Calu3 (cell line): Measurements from ENCODE around the gene SLC9A5. TPM values are rescaled to one million over a fixed set of nuclear protein-coding genes. Genes with fewer than 3 reads are reported as not detected.

ENCODE experiments used
- BruUV-seq: library from RNA; stranded (reverse); fragments of 400-500 nt; replicated peaks from 2 replicates; lab custom pipeline; 2021; lab: Mats Ljungman, UMichigan
- CTCF ChIA-PET: fragments of 300-600 bp; sonication (Branson Sonifier 250); formaldehyde crosslinking; loops from one replicate; lab custom pipeline; 2022; ENCODE audit warnings: antibody characterized with exemption; lab: Charles Lee
- DNase-seq: peaks from one replicate; pipeline ENCODE4 v3.0.0; 2022
- H3K27ac Mint-ChIP-seq: one replicate; pipeline ENCODE4 v1.8.0; 2022; ENCODE audit warnings: mixed read lengths; ENCODE audit not compliant: unreplicated experiment
- H3K27me3 Mint-ChIP-seq: one replicate; pipeline ENCODE4 v1.8.0; 2022; ENCODE audit warnings: mixed read lengths; ENCODE audit not compliant: unreplicated experiment
- H3K36me3 Mint-ChIP-seq: one replicate; pipeline ENCODE4 v1.8.0; 2022; ENCODE audit warnings: mild to moderate bottlenecking, moderate library complexity, mixed read lengths; ENCODE audit not compliant: insufficient read depth, unreplicated experiment
- H3K4me1 Mint-ChIP-seq: one replicate; pipeline ENCODE4 v1.8.0; 2022; ENCODE audit warnings: mild to moderate bottlenecking, low read depth, mixed read lengths; ENCODE audit not compliant: unreplicated experiment
- H3K4me3 Mint-ChIP-seq: one replicate; pipeline ENCODE4 v1.8.0; 2022; ENCODE audit warnings: mild to moderate bottlenecking, low read depth, moderate library complexity, mixed read lengths; ENCODE audit not compliant: unreplicated experiment
- H3K9me3 Mint-ChIP-seq: one replicate; pipeline ENCODE4 v1.8.0; 2022; ENCODE audit warnings: low read depth, mixed read lengths; ENCODE audit not compliant: unreplicated experiment
- intact Hi-C: fragments of 100-400 bp; cut with micrococcal nuclease; formaldehyde crosslinking; loops from one replicate; pipeline ENCODE4 v1.10.0; 2022; ENCODE audit not compliant: unreplicated experiment
- total RNA-seq: library from RNA; stranded (reverse); gene quantifications from 2 replicates; pipeline ENCODE4 v1.2.3, GENCODE V29; 2022
- TF ChIP-seq, protein P1 (sequence below): fragments of 200-600 bp; IDR thresholded peaks from one replicate; pipeline ENCODE4 v1.8.0; 2022; ENCODE audit warnings: antibody characterized with exemption; ENCODE audit not compliant: unreplicated experiment

SLC9A5 gene
- total RNA-seq, 1 experiment from 2014 or later = 2.4 TPM

DNA sequence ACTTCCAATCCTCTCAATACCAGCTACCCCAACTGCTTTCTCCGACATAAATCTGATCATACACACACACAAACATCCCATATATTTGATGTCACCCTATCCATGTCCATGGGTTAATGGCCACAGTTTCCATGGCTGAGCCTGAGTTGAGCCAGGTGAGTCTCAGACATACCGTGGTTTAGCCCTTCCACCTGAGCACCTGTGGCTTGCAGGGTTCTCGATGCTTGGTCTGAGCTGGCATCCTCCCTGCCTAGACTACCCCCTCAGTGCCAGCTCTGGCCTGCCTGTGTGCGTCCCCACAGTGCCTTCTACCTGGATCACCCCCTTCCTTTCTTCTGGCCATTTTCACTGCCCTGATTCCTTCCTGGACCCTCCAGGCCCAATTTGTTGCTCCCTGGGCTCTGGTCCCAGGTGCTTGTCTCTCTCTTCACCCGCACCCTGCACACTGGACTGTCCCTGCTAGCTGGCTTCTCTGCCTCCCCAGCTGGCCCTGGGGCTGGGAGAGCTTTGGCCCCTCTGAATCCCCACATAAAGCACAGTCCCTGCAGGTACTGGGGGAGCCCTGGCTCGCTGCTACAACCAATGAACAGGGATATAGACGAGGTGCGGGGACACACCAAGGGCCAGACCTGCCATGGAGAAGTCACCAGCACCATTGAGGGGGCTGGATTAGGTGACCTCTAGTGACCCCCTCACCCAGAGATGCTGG lies 42.5 kb upstream of the SLC9A5 start:
- CTCF ChIA-PET = interaction anchor here (0.5 to 0.6 kb wide), 2 partner anchors 157 to 293 kb away, joined by 3 to 5 read pairs; no protein-coding TSS in a partner anchor
- intact Hi-C loops = no loop called here
- TF ChIP-seq, protein P1, sequence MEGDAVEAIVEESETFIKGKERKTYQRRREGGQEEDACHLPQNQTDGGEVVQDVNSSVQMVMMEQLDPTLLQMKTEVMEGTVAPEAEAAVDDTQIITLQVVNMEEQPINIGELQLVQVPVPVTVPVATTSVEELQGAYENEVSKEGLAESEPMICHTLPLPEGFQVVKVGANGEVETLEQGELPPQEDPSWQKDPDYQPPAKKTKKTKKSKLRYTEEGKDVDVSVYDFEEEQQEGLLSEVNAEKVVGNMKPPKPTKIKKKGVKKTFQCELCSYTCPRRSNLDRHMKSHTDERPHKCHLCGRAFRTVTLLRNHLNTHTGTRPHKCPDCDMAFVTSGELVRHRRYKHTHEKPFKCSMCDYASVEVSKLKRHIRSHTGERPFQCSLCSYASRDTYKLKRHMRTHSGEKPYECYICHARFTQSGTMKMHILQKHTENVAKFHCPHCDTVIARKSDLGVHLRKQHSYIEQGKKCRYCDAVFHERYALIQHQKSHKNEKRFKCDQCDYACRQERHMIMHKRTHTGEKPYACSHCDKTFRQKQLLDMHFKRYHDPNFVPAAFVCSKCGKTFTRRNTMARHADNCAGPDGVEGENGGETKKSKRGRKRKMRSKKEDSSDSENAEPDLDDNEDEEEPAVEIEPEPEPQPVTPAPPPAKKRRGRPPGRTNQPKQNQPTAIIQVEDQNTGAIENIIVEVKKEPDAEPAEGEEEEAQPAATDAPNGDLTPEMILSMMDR = no peak
- no peak for DNase-seq
- no TSS peak for BruUV-seq
- no peak overlapping the region for H3K4me3 Mint-ChIP-seq
- H3K36me3 Mint-ChIP-seq = peaks cover 47% of the 10 kb centered on the region
- H3K9me3 Mint-ChIP-seq = no peaks in the 10 kb centered on the region
- no peaks in the 10 kb centered on the region for H3K4me1 Mint-ChIP-seq
- H3K27ac Mint-ChIP-seq = peak overlapping the region; percentile 11
- peaks cover 13% of the 10 kb centered on the region for H3K27me3 Mint-ChIP-seq

DNA sequence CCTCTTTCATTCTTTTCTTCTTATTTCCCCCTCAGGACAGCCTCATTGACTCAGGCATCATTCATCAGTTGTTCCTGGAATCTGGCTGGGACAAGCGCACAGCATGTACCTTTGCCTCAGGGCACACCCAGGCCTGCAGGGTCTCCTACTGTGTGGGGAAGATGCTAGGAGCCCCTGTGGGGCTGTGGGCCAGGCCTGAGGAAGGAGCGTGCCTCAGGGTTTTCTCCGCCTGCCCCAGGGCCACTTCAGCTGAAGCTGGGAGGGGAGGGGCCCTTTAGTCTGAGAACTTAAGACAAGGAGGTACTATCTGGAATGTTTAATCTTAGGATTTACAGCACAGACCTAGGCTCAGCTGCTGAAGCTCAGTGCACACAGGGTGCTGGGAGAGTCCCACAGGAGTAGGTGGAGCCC lies 41.9 kb upstream of the SLC9A5 start:
- DNase-seq = no peak
- TF ChIP-seq, protein P1 = no peak
- Mint-ChIP-seq H3K4me3 (no peak overlapping the region), H3K9me3 (no peaks in the 10 kb centered on the region), H3K36me3 (peaks cover 42% of the 10 kb centered on the region), H3K27me3 (peaks cover 13% of the 10 kb centered on the region), H3K4me1 (no peaks in the 10 kb centered on the region), H3K27ac (peak overlapping the region; percentile 11)
- CTCF ChIA-PET = no interaction called here
- BruUV-seq = no TSS peak
- intact Hi-C loops = no loop called here

DNA sequence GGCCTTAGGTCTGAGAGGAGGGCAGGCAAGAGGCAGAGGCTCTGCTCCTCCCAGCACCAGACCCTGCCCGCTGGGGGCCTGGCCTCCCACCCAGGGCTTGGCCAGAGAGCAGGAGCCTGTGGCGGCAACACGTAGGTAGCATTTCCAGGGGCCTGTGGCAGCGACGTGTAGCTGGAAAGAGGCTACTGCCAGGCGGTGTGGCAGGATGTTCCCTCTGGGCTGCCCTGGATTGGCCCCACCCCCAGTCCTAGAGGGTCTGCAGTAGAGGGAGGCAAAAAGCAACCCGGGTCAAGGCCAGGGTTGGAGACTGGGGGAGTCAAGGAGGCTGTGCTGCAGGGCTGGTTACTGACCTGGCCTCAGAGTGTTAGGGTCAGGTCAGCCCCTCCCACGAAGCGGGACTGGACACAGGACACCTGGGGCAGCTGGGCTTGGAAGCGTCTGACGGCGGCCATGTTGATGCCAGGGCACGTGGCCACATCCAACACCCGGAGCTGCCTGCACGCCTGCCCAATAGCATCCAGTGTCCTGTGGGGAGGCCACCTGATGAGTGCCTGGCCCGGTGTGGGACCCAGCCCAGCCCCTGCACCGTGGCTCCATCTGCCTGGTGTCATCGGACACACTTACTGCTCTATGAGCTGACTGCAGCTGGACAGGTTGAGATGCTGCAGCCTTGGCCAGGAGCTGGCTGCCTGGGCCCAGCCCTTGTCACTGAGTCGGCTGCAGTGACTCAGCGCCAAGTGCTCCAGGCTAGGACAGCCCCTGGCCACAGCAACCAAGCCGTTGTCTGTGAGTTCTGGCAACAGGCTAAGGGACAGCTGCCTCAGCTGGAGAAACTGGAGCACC lies 41.3 kb upstream of the SLC9A5 start:
- TF ChIP-seq, protein P1 = no peak
- intact Hi-C loops = no loop called here
- Mint-ChIP-seq H3K4me1 (no peaks in the 10 kb centered on the region), H3K9me3 (no peaks in the 10 kb centered on the region), H3K36me3 (peaks cover 37% of the 10 kb centered on the region), H3K4me3 (no peak overlapping the region), H3K27me3 (peaks cover 13% of the 10 kb centered on the region), H3K27ac (peak overlapping the region; percentile 11)
- CTCF ChIA-PET = interaction anchor here (0.6 kb wide), 1 partner anchor 166 kb away, joined by 4 read pairs; no protein-coding TSS in a partner anchor
- BruUV-seq = no TSS peak
- DNase-seq = no peak

DNA sequence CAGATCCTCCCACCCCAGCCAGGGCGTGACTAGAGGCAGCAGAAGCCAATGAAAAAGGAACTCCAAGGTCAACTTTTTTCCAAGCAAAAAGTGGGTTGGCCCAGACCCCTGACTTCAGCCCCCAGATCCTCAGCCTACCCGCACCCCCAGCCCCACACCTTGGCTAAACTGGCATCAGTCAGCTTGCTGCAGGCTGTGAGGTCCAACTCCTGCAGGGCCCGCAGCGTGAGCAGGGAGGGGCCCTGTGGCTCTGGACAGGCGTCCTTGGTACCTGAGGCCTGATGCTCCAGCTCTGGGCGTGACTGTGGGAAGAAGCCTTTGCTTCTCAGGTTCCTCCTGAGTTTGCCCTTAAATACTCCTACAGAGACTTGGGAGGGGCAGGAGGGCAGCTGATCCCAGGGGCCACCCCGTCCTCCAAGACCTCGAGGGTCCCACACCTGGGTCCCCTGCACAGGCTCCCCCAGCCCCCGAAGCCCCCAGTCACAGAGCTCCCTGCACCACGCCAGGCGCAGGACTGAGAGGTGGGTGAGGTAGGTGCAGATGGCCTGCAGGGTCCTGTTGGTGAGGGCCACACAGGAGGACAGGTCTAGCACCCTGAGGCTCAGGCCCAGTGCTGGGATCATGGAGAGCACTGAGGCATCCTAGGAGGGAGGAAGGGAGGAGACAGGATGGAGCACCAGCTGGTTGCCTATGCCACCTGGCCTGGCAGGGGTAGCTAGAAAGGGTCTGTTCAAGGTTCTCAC lies 40.5 kb upstream of the SLC9A5 start:
- DNase-seq = no peak
- peaks cover 13% of the 10 kb centered on the region for H3K27me3 Mint-ChIP-seq
- H3K4me1 Mint-ChIP-seq = no peaks in the 10 kb centered on the region
- intact Hi-C loops = no loop called here
- H3K9me3 Mint-ChIP-seq = no peaks in the 10 kb centered on the region
- no TSS peak for BruUV-seq
- no peak overlapping the region for H3K27ac Mint-ChIP-seq
- H3K36me3 Mint-ChIP-seq = peaks cover 28% of the 10 kb centered on the region
- H3K4me3 Mint-ChIP-seq = no peak overlapping the region
- CTCF ChIA-PET = interaction anchor here (0.6 kb wide), 1 partner anchor 165 kb away, joined by 4 read pairs; no protein-coding TSS in a partner anchor
- TF ChIP-seq, protein P1 = no peak
